HG03139 (cell line): ENCODE measurements around the gene TGM2.

Source experiments
- ATAC-seq: cut with Tn5 transposase; IDR thresholded peaks from one replicate; pipeline ENCODE4 v1.9.1; 2021; ENCODE audit not compliant: unreplicated experiment

TGM2 gene

DNA sequence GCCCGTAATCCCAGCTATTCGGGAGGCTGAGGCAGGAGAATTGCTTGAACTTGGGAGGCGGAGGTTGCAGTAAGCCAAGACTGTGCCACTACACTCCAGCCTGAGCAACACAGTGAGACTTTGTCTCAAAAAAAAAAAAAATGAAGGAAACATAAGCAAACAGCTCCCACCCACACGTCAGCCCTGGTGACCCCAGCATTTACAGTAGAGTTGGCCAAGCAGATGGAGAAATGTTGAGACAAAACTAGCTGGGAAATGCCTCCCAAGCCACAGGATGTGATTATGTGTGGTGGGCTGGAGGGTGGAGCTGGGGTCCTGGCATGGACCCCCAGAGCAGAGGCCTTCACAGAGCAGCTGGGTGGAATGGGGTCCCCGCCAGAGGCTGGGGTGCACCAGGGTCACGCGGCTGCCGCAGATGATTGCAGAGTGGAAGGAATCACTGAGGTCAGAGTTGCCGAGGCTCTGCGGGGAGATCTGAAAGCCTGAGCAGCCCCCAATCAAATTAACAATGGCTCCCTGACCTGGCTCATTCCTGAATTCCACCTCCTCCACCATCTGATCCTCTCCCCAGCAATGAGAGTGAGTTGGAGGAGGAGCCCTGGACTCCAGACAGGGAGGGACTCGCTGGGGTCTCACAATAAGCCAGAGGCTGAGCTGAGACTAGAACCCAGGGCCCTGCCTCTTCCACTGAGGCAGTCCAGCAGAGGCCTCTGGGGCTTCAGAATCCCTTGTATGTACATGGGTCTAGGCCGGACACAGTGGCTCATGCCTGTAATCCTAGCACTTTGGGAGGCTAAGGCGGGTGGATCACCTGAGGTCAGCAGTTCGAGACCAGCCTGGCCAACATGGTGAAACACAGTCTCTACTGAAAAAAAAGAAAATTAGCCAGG lies 34.7 kb upstream of the TGM2 start:
- no peak for ATAC-seq

GRCh38 chr20:38198238-38198861 lies 33.3 kb upstream of the TGM2 start:
- ATAC-seq = no peak

DNA sequence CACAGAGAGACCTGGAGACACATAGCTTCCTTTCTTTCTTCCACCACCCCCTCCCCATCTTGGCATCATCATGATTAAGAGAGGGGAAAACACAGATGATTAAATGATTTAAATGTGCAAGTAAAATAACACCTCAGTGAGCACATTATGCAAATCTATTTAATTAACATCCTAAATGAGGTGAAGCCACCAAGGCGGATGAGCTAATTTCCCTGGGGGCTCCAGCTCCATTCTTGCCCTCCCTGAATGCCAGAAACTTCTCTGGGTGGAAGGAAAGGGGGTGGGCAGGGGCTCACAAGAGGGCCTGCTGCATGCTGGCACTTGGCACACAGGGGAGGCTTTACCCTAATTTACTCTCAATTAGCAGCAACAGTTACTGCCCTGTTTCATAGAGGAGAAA lies 32.5 kb upstream of the TGM2 start:
- ATAC-seq = no peak

DNA sequence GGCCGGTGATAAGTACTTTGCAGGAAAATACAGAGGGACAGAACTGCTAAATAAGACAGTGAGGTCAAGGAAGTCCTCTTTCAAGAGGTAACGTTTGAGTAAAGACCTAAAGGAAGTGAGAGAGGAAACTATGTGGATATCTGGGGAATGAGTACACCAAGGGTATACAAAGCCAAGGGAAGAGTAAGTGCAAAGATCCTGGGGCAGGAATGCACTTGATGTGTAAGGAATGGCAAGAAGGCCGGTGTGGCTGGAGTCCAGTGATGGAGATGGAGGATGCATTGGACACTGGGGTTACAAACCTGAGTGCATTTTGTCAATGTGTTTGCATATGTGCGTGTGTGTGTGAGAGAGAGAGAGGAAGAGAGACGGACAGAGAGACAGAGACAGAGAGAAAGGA lies 32.1 kb upstream of the TGM2 start:
- no peak for ATAC-seq

GRCh38 chr20:38196592-38196991 lies 31.5 kb upstream of the TGM2 start:
- no peak for ATAC-seq

GRCh38 chr20:38196076-38196475 lies 31.0 kb upstream of the TGM2 start:
- no peak for ATAC-seq

- no peak for ATAC-seq
Observed at GRCh38 chr20:38195521-38195920, 30.5 kb upstream of the TGM2 start.

GRCh38 chr20:38194971-38195504 lies 30.0 kb upstream of the TGM2 start:
- ATAC-seq = no peak

DNA sequence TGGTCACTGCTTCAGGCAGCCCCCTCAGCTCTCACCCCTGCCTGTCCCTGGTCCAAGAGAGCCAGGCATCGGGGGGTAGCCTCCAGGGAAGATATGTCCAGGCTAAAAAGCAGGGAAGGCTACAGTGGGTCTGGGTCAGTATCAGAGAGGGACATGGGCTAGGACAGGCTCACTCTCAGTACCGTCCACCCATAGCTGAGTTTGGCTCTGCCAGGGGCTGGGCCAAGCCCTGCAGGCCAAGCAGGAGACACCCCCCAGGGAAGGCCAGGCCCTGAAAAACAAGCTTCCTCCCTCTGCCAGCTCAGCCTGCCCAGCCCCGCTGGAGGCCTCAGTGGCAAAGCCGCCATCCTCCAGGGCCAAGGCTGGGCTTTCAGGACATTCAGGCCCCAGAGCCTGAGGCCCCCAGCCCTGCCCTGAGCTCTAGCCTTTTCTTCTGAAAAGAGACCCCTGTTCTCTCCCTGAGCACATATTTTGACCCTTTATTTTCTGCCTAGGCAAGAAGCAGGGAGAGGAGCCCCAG lies 28.6 kb upstream of the TGM2 start:
- no peak for ATAC-seq

- no peak for ATAC-seq
Observed at GRCh38 chr20:38192323-38192885, 27.3 kb upstream of the TGM2 start.

- no peak for ATAC-seq
Observed at GRCh38 chr20:38191654-38192053, 26.6 kb upstream of the TGM2 start.

DNA sequence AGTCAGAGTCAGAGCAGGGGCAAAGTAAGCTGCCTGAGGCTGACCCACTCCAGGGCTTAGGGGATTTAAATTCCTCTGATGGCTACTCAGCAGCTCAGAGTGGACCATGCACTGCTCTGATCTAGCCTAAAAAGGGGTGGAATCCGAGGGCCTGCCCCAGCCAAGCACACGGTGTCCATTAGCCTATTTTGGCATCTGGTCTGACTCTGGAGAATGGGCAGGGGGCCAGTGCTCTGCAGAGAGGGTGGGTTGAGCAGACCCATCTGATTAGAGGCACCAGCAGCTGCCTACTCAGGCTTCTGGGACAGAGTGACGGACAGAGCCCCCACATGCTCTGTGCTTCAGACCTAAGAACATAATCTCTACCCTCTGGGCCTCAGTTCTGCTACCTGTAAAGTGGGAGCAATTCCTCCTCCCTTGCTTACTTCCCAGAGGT lies 25.9 kb upstream of the TGM2 start:
- no peak for ATAC-seq

- no peak for ATAC-seq
Observed at GRCh38 chr20:38190166-38190565, 25.1 kb upstream of the TGM2 start.

DNA sequence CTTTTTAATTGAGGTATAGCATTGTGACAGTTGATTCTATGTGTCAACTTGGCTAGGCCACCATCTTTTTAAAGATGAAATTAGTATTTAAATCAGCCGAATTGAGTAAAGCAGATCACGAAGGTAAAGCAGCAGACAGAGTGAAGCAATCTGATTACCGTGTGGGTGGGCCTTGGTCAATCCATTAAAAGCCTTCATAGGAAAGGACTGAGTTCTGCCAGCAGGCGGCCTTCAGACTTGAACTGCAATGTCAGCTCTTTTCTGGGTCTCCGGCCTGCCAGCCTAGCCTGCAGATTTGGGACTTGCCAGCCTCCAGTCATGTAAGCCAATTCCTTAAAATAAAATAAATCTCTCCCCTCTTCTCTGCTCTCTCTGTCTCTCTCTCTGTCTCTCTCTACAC lies 22.4 kb upstream of the TGM2 start:
- no peak for ATAC-seq

GRCh38 chr20:38186788-38187221 lies 21.7 kb upstream of the TGM2 start:
- ATAC-seq = no peak

- ATAC-seq = no peak
Observed at GRCh38 chr20:38184101-38184500, 19.0 kb upstream of the TGM2 start.

- no peak for ATAC-seq
Observed at GRCh38 chr20:38181971-38182370, 16.9 kb upstream of the TGM2 start.

DNA sequence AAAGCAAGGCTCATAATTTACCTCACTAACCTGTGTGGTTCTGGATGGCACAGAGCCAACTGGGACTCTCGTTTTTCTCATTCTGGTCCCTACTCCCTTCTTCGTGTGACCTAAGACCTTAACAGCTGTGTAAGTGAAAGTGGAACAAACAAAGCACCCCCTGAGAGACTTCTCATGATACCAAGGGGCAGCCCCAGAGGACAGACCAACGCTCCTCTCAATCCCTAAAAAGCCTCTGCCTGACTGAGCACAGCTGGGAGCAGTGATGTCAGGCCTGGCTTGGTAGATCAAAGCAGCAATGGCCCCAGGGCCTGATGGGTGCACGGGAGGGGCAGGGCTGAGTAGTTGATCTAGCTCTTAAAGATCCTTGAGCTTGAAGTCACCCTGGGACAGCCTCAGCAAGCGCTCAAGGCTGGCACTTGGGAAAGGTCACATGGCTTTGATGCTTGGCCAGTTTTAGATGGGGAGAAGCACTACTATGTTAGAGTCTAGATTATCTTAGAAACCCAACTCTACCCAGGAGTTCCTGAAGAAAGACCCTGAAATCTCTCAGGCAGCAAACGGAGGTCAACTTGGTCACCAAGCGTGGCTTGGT lies 16.2 kb upstream of the TGM2 start:
- peak; percentile 76 for ATAC-seq

DNA sequence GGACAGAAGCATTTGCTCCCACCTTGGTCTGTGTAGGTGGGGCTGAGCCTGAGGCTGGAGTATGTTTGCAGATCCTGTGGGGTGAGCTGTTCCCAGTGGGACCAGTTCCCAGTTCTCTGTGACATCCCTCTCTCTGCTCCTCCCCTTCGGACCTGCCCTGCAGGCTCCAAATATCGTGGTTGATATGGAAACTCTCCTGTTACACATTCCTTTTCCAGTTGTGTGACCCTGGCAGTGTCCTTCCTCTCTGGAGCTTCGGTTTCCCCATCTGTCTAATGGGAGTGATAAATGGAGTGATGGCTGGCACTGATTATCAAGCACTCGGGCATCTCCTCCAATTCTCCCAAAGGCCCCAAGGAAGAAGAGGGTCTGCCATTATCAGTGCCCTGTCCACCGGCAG lies 15.7 kb upstream of the TGM2 start:
- ATAC-seq = no peak

DNA sequence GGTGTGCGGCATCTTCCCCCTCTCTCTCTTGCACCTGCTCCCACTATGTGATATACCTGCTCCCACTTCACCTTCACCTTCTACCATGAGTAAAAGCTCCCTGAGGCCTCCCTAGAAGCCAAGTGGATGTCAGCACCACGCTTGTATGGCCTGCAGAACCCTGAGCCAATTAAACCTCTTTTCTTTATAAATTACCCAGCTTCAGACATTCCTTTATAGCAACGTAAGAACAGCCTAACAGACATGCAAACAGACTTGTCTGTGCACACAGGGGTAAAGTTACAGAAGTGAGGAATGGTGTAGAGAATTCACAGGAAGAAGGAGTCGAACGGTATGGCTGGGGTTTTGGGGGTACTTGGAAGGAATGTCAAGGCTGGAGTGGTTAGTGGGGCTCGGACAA lies 14.8 kb upstream of the TGM2 start:
- no peak for ATAC-seq

GRCh38 chr20:38178581-38178980 lies 13.5 kb upstream of the TGM2 start:
- ATAC-seq = no peak
